Upper lobe of left lung (tissue), 4 donors: ENCODE results near the gene TEX22.

ENCODE experiments used
- POLR2A ChIP-seq, 4 donors: fragments of 450-650 bp; IDR thresholded peaks; one replicate each; pipeline ENCODE4 v1.5.1; 2016 to 2017; ENCODE audit warnings: antibody characterized with exemption in 4 of 4, mild to moderate bottlenecking in 2 of 4
- TF ChIP-seq, protein P1 (sequence below), 6 experiments: fragments of 450-650 bp in 4 of 6; fragments of 200-600 bp in 2 of 6; sonication (generic) in 2 of 6; IDR thresholded peaks; one replicate each; pipeline ENCODE4 v1.5.1; 2016 to 2019; ENCODE audit warnings: antibody characterized with exemption in 6 of 6

DNA sequence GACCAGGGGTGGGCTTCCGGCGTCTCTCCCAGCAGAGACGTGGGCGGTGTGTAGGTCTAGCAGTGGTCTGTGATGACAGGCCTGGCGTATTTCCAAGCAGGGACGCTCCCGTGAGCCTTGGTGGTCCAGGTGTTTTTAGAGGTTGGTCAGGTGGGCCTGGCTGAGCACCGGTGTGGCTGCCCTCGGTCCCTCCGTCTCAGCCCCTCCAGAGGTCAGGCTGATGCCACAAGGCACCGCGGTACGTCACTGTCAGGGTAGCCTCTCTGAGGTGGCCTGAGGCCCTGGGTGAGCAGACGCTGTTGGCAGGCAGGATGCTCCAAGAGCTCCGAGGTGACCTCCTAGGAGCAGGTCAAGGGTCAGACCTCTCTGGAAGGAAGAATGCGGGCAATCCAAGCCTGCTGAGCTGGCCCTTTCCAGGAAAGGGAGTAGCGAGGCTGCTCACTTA is 34.8 kb downstream of the TEX22 start:
- no peak for TF ChIP-seq POLR2A (IDR thresholded peaks at IDR 0.05)
- TF ChIP-seq, protein P1, sequence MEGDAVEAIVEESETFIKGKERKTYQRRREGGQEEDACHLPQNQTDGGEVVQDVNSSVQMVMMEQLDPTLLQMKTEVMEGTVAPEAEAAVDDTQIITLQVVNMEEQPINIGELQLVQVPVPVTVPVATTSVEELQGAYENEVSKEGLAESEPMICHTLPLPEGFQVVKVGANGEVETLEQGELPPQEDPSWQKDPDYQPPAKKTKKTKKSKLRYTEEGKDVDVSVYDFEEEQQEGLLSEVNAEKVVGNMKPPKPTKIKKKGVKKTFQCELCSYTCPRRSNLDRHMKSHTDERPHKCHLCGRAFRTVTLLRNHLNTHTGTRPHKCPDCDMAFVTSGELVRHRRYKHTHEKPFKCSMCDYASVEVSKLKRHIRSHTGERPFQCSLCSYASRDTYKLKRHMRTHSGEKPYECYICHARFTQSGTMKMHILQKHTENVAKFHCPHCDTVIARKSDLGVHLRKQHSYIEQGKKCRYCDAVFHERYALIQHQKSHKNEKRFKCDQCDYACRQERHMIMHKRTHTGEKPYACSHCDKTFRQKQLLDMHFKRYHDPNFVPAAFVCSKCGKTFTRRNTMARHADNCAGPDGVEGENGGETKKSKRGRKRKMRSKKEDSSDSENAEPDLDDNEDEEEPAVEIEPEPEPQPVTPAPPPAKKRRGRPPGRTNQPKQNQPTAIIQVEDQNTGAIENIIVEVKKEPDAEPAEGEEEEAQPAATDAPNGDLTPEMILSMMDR (IDR thresholded peaks at IDR 0.05) = no peak
